Measurements from ENCODE around the gene ANKRD63. TPM values are rescaled to one million over a fixed set of nuclear protein-coding genes. Genes with fewer than 3 reads are reported as not detected.

ANKRD63 gene
- total RNA-seq, 1 experiment from 2014 or later: 2.5 TPM

- no peak for DNase-seq (ENCODE audit: low spot score)
- no TSS peak for BruUV-seq (replicated peaks)
- TF ChIP-seq, protein P1, sequence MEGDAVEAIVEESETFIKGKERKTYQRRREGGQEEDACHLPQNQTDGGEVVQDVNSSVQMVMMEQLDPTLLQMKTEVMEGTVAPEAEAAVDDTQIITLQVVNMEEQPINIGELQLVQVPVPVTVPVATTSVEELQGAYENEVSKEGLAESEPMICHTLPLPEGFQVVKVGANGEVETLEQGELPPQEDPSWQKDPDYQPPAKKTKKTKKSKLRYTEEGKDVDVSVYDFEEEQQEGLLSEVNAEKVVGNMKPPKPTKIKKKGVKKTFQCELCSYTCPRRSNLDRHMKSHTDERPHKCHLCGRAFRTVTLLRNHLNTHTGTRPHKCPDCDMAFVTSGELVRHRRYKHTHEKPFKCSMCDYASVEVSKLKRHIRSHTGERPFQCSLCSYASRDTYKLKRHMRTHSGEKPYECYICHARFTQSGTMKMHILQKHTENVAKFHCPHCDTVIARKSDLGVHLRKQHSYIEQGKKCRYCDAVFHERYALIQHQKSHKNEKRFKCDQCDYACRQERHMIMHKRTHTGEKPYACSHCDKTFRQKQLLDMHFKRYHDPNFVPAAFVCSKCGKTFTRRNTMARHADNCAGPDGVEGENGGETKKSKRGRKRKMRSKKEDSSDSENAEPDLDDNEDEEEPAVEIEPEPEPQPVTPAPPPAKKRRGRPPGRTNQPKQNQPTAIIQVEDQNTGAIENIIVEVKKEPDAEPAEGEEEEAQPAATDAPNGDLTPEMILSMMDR (conservative IDR thresholded peaks at IDR 0.05; ENCODE audit: low read depth, low read length): no peak
- TF ChIP-seq EZH2 (IDR thresholded peaks at IDR 0.05; ENCODE audit: borderline replicate concordance, low read depth, low read length, poor library complexity, severe bottlenecking): no peak
- Histone ChIP-seq H3K4me1 (ENCODE audit: insufficient read depth, low read length, poor library complexity, severe bottlenecking) (peaks cover 10% of the 10 kb centered on the region), H3K27me3 (replicated peaks; ENCODE audit: insufficient read depth, low read depth, low read length, poor library complexity) (no peaks in the 10 kb centered on the region), H3K36me3 (ENCODE audit: insufficient read depth, low read length, poor library complexity, severe bottlenecking) (no peaks in the 10 kb centered on the region), H3K9me3 (ENCODE audit: low read depth, low read length, poor library complexity, severe bottlenecking) (no peaks in the 10 kb centered on the region), H3K27ac (ENCODE audit: low read depth, low read length, poor library complexity, severe bottlenecking) (no peak overlapping the region), H3K4me3 (ENCODE audit: low read depth, low read length, poor library complexity, severe bottlenecking) (no peak overlapping the region)
- intact Hi-C loops (cut with micrococcal nuclease; ENCODE audit: unreplicated experiment): no loop called here
- ChIA-PET POLR2A (ENCODE audit: low non-redundant PET) (no interaction called here), CTCF (interaction anchor here (0.6 to 1.9 kb wide), 2 partner anchors 9 to 478 kb away, joined by 6 to 7 read pairs; no protein-coding TSS in a partner anchor)
These were observed 17.0 kb downstream of the ANKRD63 start for GRCh38 chr15:40265875-40266274.

- Histone ChIP-seq H3K27me3 (replicated peaks; ENCODE audit: insufficient read depth, low read depth, low read length, poor library complexity) (no peaks in the 10 kb centered on the region), H3K36me3 (ENCODE audit: insufficient read depth, low read length, poor library complexity, severe bottlenecking) (no peaks in the 10 kb centered on the region), H3K27ac (ENCODE audit: low read depth, low read length, poor library complexity, severe bottlenecking) (no peak overlapping the region), H3K4me3 (ENCODE audit: low read depth, low read length, poor library complexity, severe bottlenecking) (no peak overlapping the region), H3K9me3 (ENCODE audit: low read depth, low read length, poor library complexity, severe bottlenecking) (no peaks in the 10 kb centered on the region), H3K4me1 (ENCODE audit: insufficient read depth, low read length, poor library complexity, severe bottlenecking) (peaks cover 10% of the 10 kb centered on the region)
- ChIA-PET CTCF (interaction anchor here (0.6 to 1.9 kb wide), 2 partner anchors 9 to 479 kb away, joined by 6 to 7 read pairs; no protein-coding TSS in a partner anchor), POLR2A (ENCODE audit: low non-redundant PET) (no interaction called here)
- TF ChIP-seq, protein P1 (conservative IDR thresholded peaks at IDR 0.05; ENCODE audit: low read depth, low read length): no peak
- TF ChIP-seq EZH2 (IDR thresholded peaks at IDR 0.05; ENCODE audit: borderline replicate concordance, low read depth, low read length, poor library complexity, severe bottlenecking): no peak
- intact Hi-C loops (cut with micrococcal nuclease; ENCODE audit: unreplicated experiment): no loop called here
- no peak for DNase-seq (ENCODE audit: low spot score)
- BruUV-seq (replicated peaks): no TSS peak
These were observed 17.5 kb downstream of the ANKRD63 start for GRCh38 chr15:40265355-40265754.

DNA sequence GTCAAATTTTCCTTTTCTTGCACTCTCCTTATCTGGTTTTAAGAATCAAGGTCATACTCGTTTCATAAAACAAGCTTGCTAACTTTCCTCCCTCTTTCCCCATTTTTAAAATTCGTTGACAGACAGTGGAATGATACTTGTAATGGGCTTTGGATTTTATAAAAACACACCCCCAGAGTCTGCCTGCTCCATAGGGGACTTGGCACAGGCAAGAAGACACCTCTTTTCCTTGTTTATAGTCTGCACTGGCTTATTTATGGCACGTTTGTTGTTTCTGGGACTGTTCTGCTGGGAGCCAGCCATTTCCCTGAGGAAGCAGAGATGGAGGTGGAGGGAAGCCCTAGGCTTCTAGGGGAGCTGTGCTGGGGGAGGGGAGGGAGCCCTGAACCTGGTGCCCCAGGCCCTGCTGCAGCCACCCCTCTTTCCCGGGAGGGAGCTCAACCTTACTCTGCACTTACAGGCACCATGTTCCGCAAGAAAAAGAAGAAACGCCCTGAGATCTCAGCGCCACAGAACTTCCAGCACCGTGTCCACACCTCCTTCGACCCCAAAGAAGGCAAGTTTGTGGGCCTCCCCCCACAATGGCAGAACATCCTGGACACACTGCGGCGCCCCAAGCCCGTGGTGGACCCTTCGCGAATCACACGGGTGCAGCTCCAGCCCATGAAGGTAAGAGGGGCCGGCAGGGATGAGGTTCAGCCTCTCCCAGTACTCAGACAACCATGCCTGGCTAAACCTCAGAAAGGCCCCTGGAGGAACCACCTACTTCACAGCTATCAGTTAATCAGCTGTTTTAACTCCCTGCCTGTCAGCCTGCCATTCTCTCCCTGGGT lies 18.3 kb downstream of the ANKRD63 start:
- no peaks in the 10 kb centered on the region for H3K9me3 ChIP-seq (ENCODE audit: low read depth, low read length, poor library complexity, severe bottlenecking)
- BruUV-seq (replicated peaks): no TSS peak
- POLR2A ChIA-PET (ENCODE audit: low non-redundant PET): no interaction called here
- peaks cover 10% of the 10 kb centered on the region for H3K4me1 ChIP-seq (ENCODE audit: insufficient read depth, low read length, poor library complexity, severe bottlenecking)
- intact Hi-C loops (cut with micrococcal nuclease; ENCODE audit: unreplicated experiment): no loop called here
- no peaks in the 10 kb centered on the region for H3K27me3 ChIP-seq (replicated peaks; ENCODE audit: insufficient read depth, low read depth, low read length, poor library complexity)
- DNase-seq (ENCODE audit: low spot score): no peak
- TF ChIP-seq EZH2 (IDR thresholded peaks at IDR 0.05; ENCODE audit: borderline replicate concordance, low read depth, low read length, poor library complexity, severe bottlenecking): no peak
- TF ChIP-seq, protein P1 (conservative IDR thresholded peaks at IDR 0.05; ENCODE audit: low read depth, low read length): no peak
- H3K36me3 ChIP-seq (ENCODE audit: insufficient read depth, low read length, poor library complexity, severe bottlenecking): no peaks in the 10 kb centered on the region
- no peak overlapping the region for H3K27ac ChIP-seq (ENCODE audit: low read depth, low read length, poor library complexity, severe bottlenecking)
- H3K4me3 ChIP-seq (ENCODE audit: low read depth, low read length, poor library complexity, severe bottlenecking): no peak overlapping the region
- CTCF ChIA-PET: interaction anchor here (1.6 to 1.9 kb wide), 2 partner anchors 10 to 15 kb away, joined by 6 to 8 read pairs; no protein-coding TSS in a partner anchor

Measured in A673 (cell line).